K562 (cell line): ENCODE results near the gene WBP1L. TPM values are rescaled to one million over a fixed set of nuclear protein-coding genes. Genes with fewer than 3 reads are reported as not detected.

Experiments
- ATAC-seq: fragments of 200-7000 bp; cut with Tn5 transposase; 3 replicates; pipeline ENCODE4 v1.9.1; 2020; ENCODE audit warnings: moderate library complexity
- BruUV-seq: library from RNA; stranded (reverse); fragments of 400-500 nt; replicated peaks from 2 replicates; lab custom pipeline; 2021; lab: Mats Ljungman, UMichigan
- CTCF ChIA-PET: fragments of 300-600 bp; formaldehyde crosslinking; extraction: SDS; loops from one replicate; lab custom pipeline; 2021; ENCODE audit warnings: low intra/inter-chr PET ratio; lab: Yijun Ruan, JAX
- POLR2A ChIA-PET: fragments of 300-600, 350-650 bp; sonication (Branson Sonifier 250); formaldehyde crosslinking; extraction: SDS; loops from one replicate; lab custom pipeline; 2021; ENCODE audit warnings: antibody characterized with exemption, inconsistent platforms; lab: Yijun Ruan, JAX
- DNase-seq, 4 experiments: peaks; one replicate each; pipeline versions ENCODE4 v3.0.0 to v3.0.0-alpha.2; 2011 to 2018; ENCODE audit warnings: low spot score in 3 of 4, mixed read lengths in 3 of 4; ENCODE audit errors: extremely low read depth in 1 of 4
- FAIRE-seq: peaks from 2 replicates; lab custom pipeline; 2011; peaks lifted over from hg19 to GRCh38; lab: Jason Lieb, UNC
- H2AFZ ChIP-seq: 2 replicates; pipeline ENCODE4 v1.6.0; 2011; ENCODE audit warnings: low read depth, low read length, control low read depth, inconsistent platforms
- H3K27ac ChIP-seq: fragments of 200-600 bp; 3 replicates; pipeline ENCODE4 v1.8.0; 2011; ENCODE audit warnings: low read depth, mild to moderate bottlenecking, control low read depth, inconsistent platforms, low read length, moderate library complexity, mixed read lengths; ENCODE audit errors: extremely low read depth
- H3K27me3 ChIP-seq, 2 experiments: fragments of 300-600 bp in 1 of 2; 2 replicates in 1 of 2; 3 replicates in 1 of 2; pipeline versions ENCODE4 v1.6.0 to v1.8.0; 2011; ENCODE audit warnings: inconsistent platforms in 2 of 2, low read length in 2 of 2, mild to moderate bottlenecking in 1 of 2, mixed read lengths in 1 of 2, moderate library complexity in 1 of 2; ENCODE audit not compliant: control insufficient read depth in 2 of 2, insufficient read depth in 2 of 2
- H3K36me3 ChIP-seq: fragments of 300-600 bp; 3 replicates; pipeline ENCODE4 v1.8.0; 2011; ENCODE audit warnings: mild to moderate bottlenecking, low read length, inconsistent platforms; ENCODE audit not compliant: control insufficient read depth, insufficient read depth
- H3K4me1 ChIP-seq, 2 experiments: fragments of 200-600 bp in 1 of 2; replicated peaks in 1 of 2; 2 replicates in 1 of 2; 3 replicates in 1 of 2; pipeline versions ENCODE4 v1.5.1 to v1.8.0; 2011; ENCODE audit warnings: inconsistent platforms in 2 of 2, low read length in 2 of 2, mild to moderate bottlenecking in 1 of 2, mixed read lengths in 1 of 2, moderate library complexity in 1 of 2; ENCODE audit not compliant: control insufficient read depth in 2 of 2, insufficient read depth in 2 of 2
- H3K4me2 ChIP-seq: 2 replicates; pipeline ENCODE4 v1.6.1; 2011; ENCODE audit warnings: low read length, control low read depth, inconsistent platforms, mixed read lengths; ENCODE audit not compliant: insufficient read depth
- H3K4me3 ChIP-seq: fragments of 200-600 bp; sonication (generic), shearing (Covaris generic); 2 replicates; pipeline ENCODE4 v1.5.1; 2016; ENCODE audit warnings: control low read depth, inconsistent platforms
- H3K79me2 ChIP-seq: fragments of 200-600 bp; 3 replicates; pipeline ENCODE4 v1.8.0; 2011; ENCODE audit warnings: low read length, inconsistent platforms; ENCODE audit not compliant: control insufficient read depth, insufficient read depth
- H3K9ac ChIP-seq, 2 experiments: 2 replicates each; pipeline versions ENCODE4 v1.6.0 to v1.6.1; 2011; ENCODE audit warnings: low read depth in 2 of 2, low read length in 2 of 2, control low read depth in 1 of 2, inconsistent platforms in 1 of 2, mild to moderate bottlenecking in 1 of 2, mixed read lengths in 1 of 2; ENCODE audit not compliant: insufficient read depth in 1 of 2
- H3K9me1 ChIP-seq: one replicate; pipeline ENCODE4 v1.6.0; 2011; ENCODE audit warnings: inconsistent platforms, mild to moderate bottlenecking, low read length, moderate library complexity; ENCODE audit not compliant: control insufficient read depth, insufficient read depth
- H3K9me3 ChIP-seq: replicated peaks from 2 replicates; pipeline ENCODE4 v1.5.1; 2011; ENCODE audit warnings: low read depth, low read length, inconsistent platforms; ENCODE audit not compliant: control insufficient read depth, insufficient read depth
- H4K20me1 ChIP-seq: replicated peaks from 2 replicates; pipeline ENCODE4 v1.6.1; 2011; ENCODE audit warnings: low read length, inconsistent platforms, mixed read lengths; ENCODE audit not compliant: control insufficient read depth, insufficient read depth
- ARHGAP35 ChIP-seq: fragments of 450-650 bp; IDR thresholded peaks from 2 replicates; pipeline ENCODE4 v1.6.1; 2018; ENCODE audit not compliant: partially characterized antibody
- BMI1 ChIP-seq: fragments of 150-350 bp; IDR thresholded peaks from 2 replicates; pipeline ENCODE4 v1.6.1; 2014; ENCODE audit warnings: low read length
- BRD9 ChIP-seq: fragments of 450-650 bp; IDR thresholded peaks from 2 replicates; pipeline ENCODE4 v1.6.1; 2018; ENCODE audit warnings: low read depth; ENCODE audit not compliant: partially characterized antibody
- CUX1 ChIP-seq: fragments of 200-800 bp; sonication (Bioruptor generic); IDR thresholded peaks from 2 replicates; pipeline ENCODE4 v1.6.1; 2016; ENCODE audit warnings: missing genetic modification characterization, missing compliant biosample characterization
- HMBOX1 ChIP-seq: sonication (generic); IDR thresholded peaks from 2 replicates; pipeline ENCODE4 v1.6.1; 2016
- HNRNPUL1 ChIP-seq: fragments of 200-400 bp; formaldehyde crosslinking; IDR thresholded peaks from 2 replicates; pipeline ENCODE4 v1.6.1; 2017; ENCODE audit warnings: low read length
- MAFF ChIP-seq: IDR thresholded peaks from 2 replicates; pipeline ENCODE4 v1.6.1; 2012; ENCODE audit warnings: low read length, improper control_type of control experiment
- MAFG ChIP-seq: fragments of 450-650 bp; conservative IDR thresholded peaks from 2 replicates; pipeline ENCODE4 v1.6.1; 2016; ENCODE audit warnings: missing genetic modification characterization, missing compliant biosample characterization
- MEIS2 ChIP-seq: fragments of 450-650 bp; IDR thresholded peaks from 2 replicates; pipeline ENCODE4 v1.6.1; 2014; ENCODE audit warnings: mild to moderate bottlenecking; ENCODE audit not compliant: partially characterized antibody
- NFIC ChIP-seq: fragments of 450-650 bp; IDR thresholded peaks from 2 replicates; pipeline ENCODE4 v1.6.1; 2017; ENCODE audit warnings: mild to moderate bottlenecking, inconsistent platforms
- PCBP1 ChIP-seq: fragments of 200-400 bp; formaldehyde crosslinking; IDR thresholded peaks from 2 replicates; pipeline ENCODE4 v1.6.1; 2018; ENCODE audit warnings: mild to moderate bottlenecking, low read depth, low read length; ENCODE audit not compliant: poor library complexity, severe bottlenecking
- PTRF ChIP-seq: fragments of 450-650 bp; IDR thresholded peaks from 2 replicates; pipeline ENCODE4 v1.6.1; 2016; ENCODE audit warnings: mild to moderate bottlenecking, missing genetic modification characterization, missing compliant biosample characterization
- PURB ChIP-seq: sonication (generic); formaldehyde crosslinking; IDR thresholded peaks from 2 replicates; pipeline ENCODE4 v1.9.0; 2021; ENCODE audit warnings: low read depth, mild to moderate bottlenecking, missing genetic modification reagents
- ZKSCAN8 ChIP-seq: fragments of 200-800 bp; sonication (Bioruptor generic); IDR thresholded peaks from 2 replicates; pipeline ENCODE4 v1.6.1; 2016; ENCODE audit warnings: missing genetic modification characterization, missing compliant biosample characterization
- ZNF24 ChIP-seq: fragments of 450-650 bp; IDR thresholded peaks from 2 replicates; pipeline ENCODE4 v1.6.1; 2016
- ZNF695 ChIP-seq: fragments of 450-650 bp; formaldehyde crosslinking; IDR thresholded peaks from 2 replicates; pipeline ENCODE4 v1.4.0; 2020; ENCODE audit warnings: mild to moderate bottlenecking, moderate library complexity
- WGBS: fragments of 100-300 bp; shearing (Covaris generic); methylation state at CpG from one replicate; pipeline ENCODE4 v1.1.6; 2016; ENCODE audit warnings: low coverage, mixed read lengths; ENCODE audit not compliant: insufficient coverage; ENCODE audit errors: missing lambda C conversion rate; 5-methylcytosine and 5-hydroxymethylcytosine counted together
- in situ Hi-C: fragments of 300-500 bp; cut with MboI; formaldehyde crosslinking; loops from 4 replicates; pipeline ENCODE4 v1.15.0; 2018; ENCODE audit warnings: inconsistent platforms, mixed read lengths
- intact Hi-C: fragments of 100-400 bp; cut with micrococcal nuclease; formaldehyde crosslinking; loops from 2 replicates; pipeline ENCODE4 v1.14.2; 2022
- polyA plus RNA-seq, 8 experiments: library from polyadenylated mRNA; depleted of rRNA in 4 of 8; stranded (reverse) in 5 of 8; unstranded in 3 of 8; fragments of >200 nt; fragmentation: Nextera tagmentation in 2 of 8; fragmentation: Illumina TruSeq in 1 of 8; extraction: Ambion mirVana in 2 of 8; extraction: Trizol in 1 of 8; gene quantifications; 2 replicates each; pipeline versions ENCODE4 v1.2.1 to v1.2.3, GENCODE V29; 2011 to 2014; ENCODE audit warnings: inconsistent platforms in 1 of 8, missing spikeins in 1 of 8
- total RNA-seq, 7 experiments: library from RNA; depleted of rRNA in 6 of 7; stranded (reverse); fragments of >200 nt in 6 of 7; fragmentation: Illumina TruSeq in 2 of 7; extraction: Trizol in 2 of 7; gene quantifications; 2 replicates each; pipeline versions ENCODE4 v1.2.1 to v1.2.3, GENCODE V29; 2011 to 2021; ENCODE audit warnings: low replicate concordance in 1 of 7

WBP1L gene
- total and polyA plus RNA-seq, 9 of the 15 experiments (the other 6 are each of a cell fraction or from before 2014, with no cell fraction given), result 3.2 to 14.4 (median 11.3) TPM

DNA sequence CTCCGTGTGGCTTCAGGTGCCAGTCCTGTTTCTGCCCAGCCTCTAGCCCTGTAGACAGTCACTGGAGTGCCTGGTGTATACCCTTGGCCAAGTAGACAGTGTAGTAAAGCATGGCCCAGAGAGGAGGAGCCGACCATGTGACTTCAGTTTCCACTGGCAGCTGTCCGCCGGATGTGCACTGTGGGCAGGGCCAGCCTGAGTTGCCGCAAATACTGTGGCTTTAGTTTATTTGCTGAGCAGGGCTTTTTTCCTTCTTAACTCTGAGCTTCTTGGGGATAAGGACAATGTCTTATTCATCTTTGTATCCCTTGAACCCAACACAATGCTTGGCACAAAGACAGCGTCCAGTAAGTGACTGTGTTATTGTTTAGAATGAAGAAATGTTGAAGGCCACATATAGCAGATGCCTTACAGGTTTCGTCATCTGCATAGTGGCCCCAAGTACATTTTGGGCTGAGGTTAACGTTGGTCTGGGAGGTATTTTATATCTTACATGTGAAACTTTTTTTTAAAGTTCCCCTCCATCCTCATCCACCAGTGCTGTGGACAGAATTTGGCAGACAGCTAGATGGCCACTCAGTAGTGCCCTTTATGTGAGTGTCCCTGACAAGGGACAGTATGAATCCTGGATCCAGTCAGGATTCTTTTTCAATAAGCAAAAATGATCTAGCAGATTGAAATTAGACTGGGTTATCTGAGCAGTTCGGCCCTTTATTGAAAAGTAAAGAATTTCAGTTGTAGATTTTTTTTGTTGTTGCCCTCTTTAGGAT, 52.8 kb downstream of the WBP1L start:
- ATAC-seq (peak; percentile 71), DNase-seq (peak in 1 of 4 experiments; percentile 22), FAIRE-seq (no peak)
- in situ Hi-C loops (no loop called here), intact Hi-C loops (no loop called here)
- CTCF ChIA-PET, result no interaction called here
- peak overlapping the region in 1 of 2 experiments; percentile 23; a peak in 1 of 4 replicates for H3K9ac ChIP-seq
- WGBS, result 53% methylated on average over 9 of the region's 9 CpGs
- H3K9me3 ChIP-seq, result no peaks in the 10 kb centered on the region
- H3K9me1 ChIP-seq, result no peaks in the 10 kb centered on the region
- no peaks in the 10 kb centered on the region for H3K27me3 ChIP-seq
- H3K4me2 ChIP-seq, result no peak overlapping the region
- no peaks in the 10 kb centered on the region for H3K79me2 ChIP-seq
- H4K20me1 ChIP-seq, result no peaks in the 10 kb centered on the region
- POLR2A ChIA-PET, result interaction anchor here (0.6 to 0.7 kb wide), 2 partner anchors 13 to 15 kb away, joined by 3 read pairs; no protein-coding TSS in a partner anchor
- H2AFZ ChIP-seq, result no peak overlapping the region
- H3K4me3 ChIP-seq, result no peak overlapping the region
- no peak overlapping the region for H3K27ac ChIP-seq
- BruUV-seq, result no TSS peak
- peaks cover 2 to 4% of the 10 kb centered on the region in 2 experiments; a peak in 2 of 5 replicates for H3K4me1 ChIP-seq
- H3K36me3 ChIP-seq, result peaks cover 15% of the 10 kb centered on the region; the same call in 1 of the 3 replicates
- TF ChIP-seq HMBOX1, result no peak
- no peak for TF ChIP-seq PCBP1
- TF ChIP-seq CUX1, result no peak
- no peak for TF ChIP-seq ZNF695 (CRISPR knock-in tag)
- peak; percentile 70; the same call in 1 of the 2 replicates for TF ChIP-seq ZKSCAN8 (CRISPR knock-in tag)
- no peak for TF ChIP-seq NFIC
- no peak for TF ChIP-seq ARHGAP35
- TF ChIP-seq MAFF, result peak; percentile 19; the same call in 1 of the 2 replicates
- TF ChIP-seq HNRNPUL1, result no peak
- TF ChIP-seq MEIS2, result no peak
- no peak for TF ChIP-seq PURB (CRISPR knock-in tag)
- TF ChIP-seq PTRF (tag), result no peak
- no peak for TF ChIP-seq BMI1
- TF ChIP-seq MAFG, result peak; percentile 25; the same call in 1 of the 2 replicates
- no peak for TF ChIP-seq BRD9
- no peak for TF ChIP-seq ZNF24
